Mucosa of descending colon (tissue), 3 donors: Measurements from ENCODE around the gene FKBP5. TPM values are rescaled to one million over a fixed set of nuclear protein-coding genes. Genes with fewer than 3 reads are reported as not detected.
"Not testable (repeated sequence)": the region's sequence is repeated elsewhere in the genome, so short reads cannot be mapped to it uniquely, and the experiment has no call there.

Source experiments
- ATAC-seq: fragments of 200-7000 bp; cut with Tn5 transposase; one replicate; pipeline ENCODE4 v1.9.1; 2020; ENCODE audit warnings: mild to moderate bottlenecking, moderate library complexity
- DNase-seq, 3 donors: peaks; one replicate each; pipeline ENCODE4 v3.0.0-alpha.2; 2020
- H3K36me3 ChIP-seq: fragments of 200-600 bp; one replicate; pipeline ENCODE4 v1.8.0; 2021; ENCODE audit warnings: low read depth, mild to moderate bottlenecking
- H3K4me1 ChIP-seq: fragments of 200-600 bp; one replicate; pipeline ENCODE4 v1.8.0; 2021; ENCODE audit warnings: low read depth, mild to moderate bottlenecking
- H3K4me3 ChIP-seq: fragments of 200-600 bp; one replicate; pipeline ENCODE4 v1.8.0; 2021; ENCODE audit warnings: mild to moderate bottlenecking
- H3K9me3 ChIP-seq: fragments of 200-600 bp; one replicate; pipeline ENCODE4 v1.8.0; 2021; ENCODE audit warnings: mild to moderate bottlenecking
- CTCF ChIP-seq: fragments of 200-600 bp; IDR thresholded peaks from one replicate; pipeline ENCODE4 v1.8.0; 2022; ENCODE audit warnings: antibody characterized with exemption, mild to moderate bottlenecking
- intact Hi-C, 2 donors: fragments of 100-400 bp; cut with DNase I in 1 of 2; cut with micrococcal nuclease in 1 of 2; formaldehyde crosslinking; loops; one replicate each; pipeline versions ENCODE4 v1.11.0 to v1.11.1; 2022; cut with DNase I, micrococcal nuclease
- total RNA-seq, 3 donors: library from RNA; stranded (reverse); fragmentation: NEBNext Ultra II Directional in 2 of 3; extraction: Animal tissue kit (Norgen Biotek cat#: 25700) in 2 of 3; gene quantifications; one replicate each; pipeline versions ENCODE4 v1.2.1 to v1.2.4, GENCODE V29; 2021 to 2023
- donor health status: DM: no; HTN: no; CAD: no; lungs with moderate emphysema.
- donor health status: DM: no; HTN: no; CAD: no.
- donor health status: DM: no; HTN: yes; CAD: no.

FKBP5 gene
- total RNA-seq, 3 donors from 2014 or later, result 22.1 to 174 (median 150) TPM

GRCh38 chr6:35708585-35708984, 19.9 kb upstream of the FKBP5 start:
- DNase-seq, result no peak
- H3K9me3 ChIP-seq, result peaks cover under 1% of the 10 kb centered on the region

DNA sequence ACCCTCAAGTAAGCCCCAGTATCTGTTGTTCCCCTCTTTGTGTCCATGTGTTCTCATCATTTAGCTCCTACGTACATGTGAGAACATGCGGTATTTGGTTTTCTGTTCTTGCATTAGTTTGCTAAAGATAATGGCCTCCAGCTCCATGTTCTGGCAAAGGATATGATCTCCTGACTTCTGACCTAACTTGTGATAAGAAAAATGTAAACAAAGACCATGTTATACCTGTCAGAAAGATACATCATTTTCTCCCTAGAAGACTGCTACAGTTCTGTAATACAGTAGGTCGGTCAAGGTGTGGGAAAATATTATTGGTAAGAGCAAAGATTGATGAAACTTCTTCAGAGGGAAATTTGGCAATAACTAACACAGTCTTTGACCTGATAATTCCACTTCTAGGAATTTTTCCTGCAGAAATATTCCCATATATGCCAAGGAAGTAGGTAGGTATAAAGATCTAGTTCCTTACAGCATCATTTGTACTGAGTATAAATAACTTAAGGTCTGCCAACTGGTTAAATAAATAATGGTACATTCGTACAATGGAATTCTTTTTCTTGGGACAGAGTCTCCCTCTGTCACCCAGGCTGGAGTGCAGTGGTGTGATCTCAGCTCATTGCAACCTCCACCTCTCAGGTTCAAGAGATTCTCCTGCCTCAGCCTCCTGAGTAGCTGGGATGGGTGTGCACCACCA, 19.1 kb upstream of the FKBP5 start:
- no peak for TF ChIP-seq CTCF
- Histone ChIP-seq H3K4me3 (no peak overlapping the region), H3K4me1 (no peaks in the 10 kb centered on the region), H3K9me3 (peaks cover 3% of the 10 kb centered on the region), H3K36me3 (no peaks in the 10 kb centered on the region)
- intact Hi-C loops, result no loop called here
- ATAC-seq (no peak), DNase-seq (no peak)

More at GRCh38 chr6:35708585-35708984, 19.9 kb upstream of the FKBP5 start:
- H3K4me1 ChIP-seq, result no peaks in the 10 kb centered on the region
- ATAC-seq, result no peak
- H3K36me3 ChIP-seq, result no peaks in the 10 kb centered on the region
- intact Hi-C loops, result no loop called here
- H3K4me3 ChIP-seq, result no peak overlapping the region
- no peak for TF ChIP-seq CTCF

GRCh38 chr6:35706468-35706867, 17.8 kb upstream of the FKBP5 start:
- intact Hi-C loops, result no loop called here
- DNase-seq, result no peak
- no peak for ATAC-seq
- no peak overlapping the region for H3K4me3 ChIP-seq
- H3K36me3 ChIP-seq, result no peaks in the 10 kb centered on the region
- no peaks in the 10 kb centered on the region for H3K4me1 ChIP-seq
- TF ChIP-seq CTCF, result no peak
- H3K9me3 ChIP-seq, result peaks cover 3% of the 10 kb centered on the region

- intact Hi-C loops, result no loop called here
- no peak overlapping the region for H3K4me3 ChIP-seq
- peaks cover 3% of the 10 kb centered on the region for H3K9me3 ChIP-seq
- no peaks in the 10 kb centered on the region for H3K36me3 ChIP-seq
- H3K4me1 ChIP-seq, result no peaks in the 10 kb centered on the region
- TF ChIP-seq CTCF, result no peak
- DNase-seq (no peak), ATAC-seq (no peak)
These were observed 14.8 kb upstream of the FKBP5 start for GRCh38 chr6:35703554-35703953.

DNA sequence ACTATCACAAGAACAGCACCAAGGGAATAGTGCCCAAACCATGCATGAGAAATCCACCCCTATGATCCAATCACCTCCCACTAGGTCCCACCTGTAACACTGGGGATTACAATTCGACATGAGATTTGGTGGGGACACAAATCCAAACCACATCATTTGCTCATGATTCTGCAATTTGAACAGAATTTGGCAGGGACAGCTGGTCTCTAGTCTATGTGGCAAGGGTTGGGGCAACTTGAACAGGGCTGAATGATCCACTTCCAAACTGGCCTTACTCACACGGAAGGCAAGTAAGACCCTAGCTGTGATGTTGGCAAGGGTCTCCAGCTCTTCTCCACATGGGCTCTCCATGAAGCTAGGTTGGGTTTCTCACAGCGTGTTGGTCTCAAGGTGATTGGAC, 10.1 kb upstream of the FKBP5 start:
- Histone ChIP-seq H3K9me3 (peaks cover 3% of the 10 kb centered on the region), H3K4me3 (no peak overlapping the region)

GRCh38 chr6:35698430-35698829, 9.7 kb upstream of the FKBP5 start:
- H3K36me3 ChIP-seq, H3K4me3 ChIP-seq, H3K9me3 ChIP-seq, DNase-seq, ATAC-seq, intact Hi-C loops, H3K4me1 ChIP-seq: not testable (repeated sequence)

More for the DNA sequence above, 10.1 kb upstream of the FKBP5 start:
- intact Hi-C loops, result no loop called here
- no peak for TF ChIP-seq CTCF
- Histone ChIP-seq H3K36me3 (no peaks in the 10 kb centered on the region), H3K4me1 (no peaks in the 10 kb centered on the region)
- no peak for DNase-seq
- no peak for ATAC-seq
